Endothelial cell of umbilical vein (primary cell): Measurements from ENCODE around the gene FAM234B. TPM values are rescaled to one million over a fixed set of nuclear protein-coding genes. Genes with fewer than 3 reads are reported as not detected.

Experiments used
- BruUV-seq: library from RNA; stranded (reverse); fragments of 400-500 nt; replicated peaks from 2 replicates; lab custom pipeline; 2021; lab: Mats Ljungman, UMichigan
- CTCF ChIA-PET: fragments of 300-600, 350-600 bp; sonication (Branson Sonifier 250); formaldehyde crosslinking; loops from one replicate; lab custom pipeline; 2021; ENCODE audit warnings: antibody characterized with exemption, inconsistent platforms; lab: Charles Lee
- POLR2A ChIA-PET: fragments of 300-600, 350-600 bp; sonication (Branson Sonifier 250); formaldehyde crosslinking; loops from one replicate; lab custom pipeline; 2021; ENCODE audit warnings: antibody characterized with exemption, inconsistent platforms; lab: Charles Lee
- DNase-seq: peaks from one replicate; pipeline ENCODE4 v3.0.0-alpha.2; 2011; ENCODE audit warnings: low read depth, low spot score
- FAIRE-seq: peaks from 2 replicates; lab custom pipeline; 2011; peaks lifted over from hg19 to GRCh38; lab: Jason Lieb, UNC
- H2AFZ ChIP-seq: 2 replicates; pipeline ENCODE4 v1.6.0; 2012; ENCODE audit warnings: low read depth, low read length, control low read depth, inconsistent platforms
- H3K27ac ChIP-seq: 2 replicates; pipeline ENCODE4 v1.5.1; 2011; ENCODE audit warnings: low read depth, mild to moderate bottlenecking, control low read depth, low read length, moderate library complexity; ENCODE audit not compliant: insufficient read depth
- H3K27me3 ChIP-seq, 2 experiments: 2 replicates each; pipeline versions ENCODE4 v1.6.0 to v1.6.1; 2011; ENCODE audit warnings: low read length in 2 of 2, mixed read lengths in 1 of 2; ENCODE audit not compliant: control insufficient read depth in 2 of 2, insufficient read depth in 2 of 2
- H3K36me3 ChIP-seq, 2 experiments: 2 replicates in 1 of 2; 3 replicates in 1 of 2; pipeline ENCODE4 v1.5.1; 2011; ENCODE audit warnings: low read length in 2 of 2, mild to moderate bottlenecking in 1 of 2, moderate library complexity in 1 of 2; ENCODE audit not compliant: control insufficient read depth in 2 of 2, insufficient read depth in 2 of 2; ENCODE audit errors: extremely low read depth in 1 of 2
- H3K4me1 ChIP-seq: 3 replicates; pipeline ENCODE4 v1.5.1; 2011; ENCODE audit warnings: mild to moderate bottlenecking, low read length; ENCODE audit not compliant: control insufficient read depth, insufficient read depth; ENCODE audit errors: extremely low read depth
- H3K4me2 ChIP-seq: 2 replicates; pipeline ENCODE4 v1.6.1; 2011; ENCODE audit warnings: low read length, control low read depth, mixed read lengths; ENCODE audit not compliant: insufficient read depth
- H3K4me3 ChIP-seq, 3 experiments: fragments of 200-600 bp in 1 of 3; sonication (generic), shearing (Covaris generic) in 1 of 3; replicated peaks in 1 of 3; 2 replicates each; pipeline ENCODE4 v1.5.1; 2011 to 2016; ENCODE audit warnings: control low read depth in 3 of 3, low read length in 3 of 3, mild to moderate bottlenecking in 2 of 3, inconsistent platforms in 1 of 3, low read depth in 1 of 3, moderate library complexity in 1 of 3; ENCODE audit not compliant: insufficient read depth in 1 of 3
- H3K79me2 ChIP-seq: 2 replicates; pipeline ENCODE4 v1.6.0; 2012; ENCODE audit warnings: low read length, inconsistent platforms; ENCODE audit not compliant: control insufficient read depth, insufficient read depth
- H3K9ac ChIP-seq: replicated peaks from 2 replicates; pipeline ENCODE3; 2011; ENCODE audit warnings: low read length, control low read depth; ENCODE audit not compliant: insufficient read depth; ENCODE audit errors: extremely low read depth
- H3K9me1 ChIP-seq: replicated peaks from 3 replicates; pipeline ENCODE4 v1.6.0; 2011; ENCODE audit warnings: mild to moderate bottlenecking, low read length; ENCODE audit not compliant: control insufficient read depth, insufficient read depth; ENCODE audit errors: extremely low read depth
- H3K9me3 ChIP-seq: replicated peaks from 2 replicates; pipeline ENCODE4 v1.5.1; 2012; ENCODE audit warnings: low read length, inconsistent platforms; ENCODE audit not compliant: control insufficient read depth, insufficient read depth
- H4K20me1 ChIP-seq: replicated peaks from 2 replicates; pipeline ENCODE3; 2011; ENCODE audit warnings: mild to moderate bottlenecking, low read length; ENCODE audit not compliant: control insufficient read depth, insufficient read depth; ENCODE audit errors: extremely low read depth
- CTCF ChIP-seq, 2 donors: IDR thresholded peaks; 1 replicate in 1 of 2; 2 replicates in 1 of 2; pipeline ENCODE4 v1.5.1; 2011; ENCODE audit warnings: low read length in 2 of 2, mild to moderate bottlenecking in 2 of 2, moderate library complexity in 2 of 2, control low read depth in 1 of 2, inconsistent platforms in 1 of 2, low read depth in 1 of 2; ENCODE audit not compliant: insufficient read depth in 1 of 2; ENCODE audit errors: extremely low read depth in 1 of 2
- EZH2 ChIP-seq: IDR thresholded peaks from 2 replicates; pipeline ENCODE4 v1.6.1; 2012; ENCODE audit warnings: borderline replicate concordance, low read depth, mild to moderate bottlenecking, moderate library complexity, low read length, inconsistent platforms; ENCODE audit not compliant: severe bottlenecking
- GATA2 ChIP-seq: IDR thresholded peaks from 2 replicates; pipeline ENCODE4 v1.7.0; 2011; ENCODE audit warnings: low read depth, mild to moderate bottlenecking, moderate library complexity, mixed read lengths, low read length; ENCODE audit not compliant: insufficient read length, insufficient read depth
- JUN ChIP-seq: IDR thresholded peaks from 2 replicates; pipeline ENCODE4 v1.6.1; 2011; ENCODE audit warnings: borderline replicate concordance, low read depth; ENCODE audit not compliant: insufficient read length, insufficient read depth
- POLR2A ChIP-seq: IDR thresholded peaks from 2 replicates; pipeline ENCODE4 v1.6.1; 2012; ENCODE audit warnings: low read depth, mild to moderate bottlenecking, control low read depth, low read length
- POLR2AphosphoS5 ChIP-seq: IDR thresholded peaks from 2 replicates; pipeline ENCODE4 v1.6.1; 2012; ENCODE audit warnings: low read depth, mild to moderate bottlenecking, control low read depth, low read length, moderate library complexity; ENCODE audit not compliant: insufficient read depth
- dilution Hi-C: fragments of 300-500 bp; cut with MboI; formaldehyde crosslinking; loops from one replicate; pipeline ENCODE4 v1.15.0; 2019; ENCODE audit warnings: low sequenced_read_pairs; ENCODE audit not compliant: extremely low pct_ligation_motif_present
- intact Hi-C: fragments of 100-400 bp; cut with micrococcal nuclease; formaldehyde crosslinking; loops from one replicate; pipeline ENCODE4 v1.10.0; 2022
- polyA plus RNA-seq, 4 experiments: library from polyadenylated mRNA; depleted of rRNA in 3 of 4; stranded (reverse) in 3 of 4; unstranded in 1 of 4; fragments of >200 nt; gene quantifications; 2 replicates each; pipeline versions ENCODE4 v1.2.1 to v1.2.3, GENCODE V29; 2011 to 2012; ENCODE audit warnings: missing spikeins in 1 of 4
- total RNA-seq: library from RNA; stranded (reverse); gene quantifications from 2 replicates; pipeline ENCODE4 v1.2.3, GENCODE V29; 2021

The FAM234B gene
- total and polyA plus RNA-seq, 2 donors (not counting 3 experiments of a cell fraction or from before 2014, with no cell fraction given), result 4.9 to 13.2 TPM

- dilution Hi-C loops (no loop called here), intact Hi-C loops (no loop called here)
- Histone ChIP-seq H3K4me1 (peaks cover 12% of the 10 kb centered on the region), H3K9me3 (no peaks in the 10 kb centered on the region), H4K20me1 (no peaks in the 10 kb centered on the region), H3K4me3 (no peak overlapping the region), H3K36me3 (no peaks in the 10 kb centered on the region), H3K9me1 (no peaks in the 10 kb centered on the region), H2AFZ (no peak overlapping the region), H3K79me2 (no peaks in the 10 kb centered on the region), H3K9ac (no peak overlapping the region), H3K27ac (no peak overlapping the region), H3K4me2 (no peak overlapping the region), H3K27me3 (no peaks in the 10 kb centered on the region)
- FAIRE-seq (no peak), DNase-seq (no peak)
- TF ChIP-seq JUN, result no peak
- no peak for TF ChIP-seq EZH2
- TF ChIP-seq GATA2, result no peak
- TF ChIP-seq POLR2A, result no peak
- TF ChIP-seq CTCF (IDR thresholded peaks at IDR 0.05; ENCODE audit: extremely low read depth in 1 of 2, insufficient read depth in 1 of 2, low read depth in 1 of 2, low read length in 2 of 2), result no peak
- TF ChIP-seq POLR2AphosphoS5, result no peak
- CTCF ChIA-PET, result interaction anchor here (1.5 kb wide), 1 partner anchor 16 kb away, joined by 5 read pairs; no protein-coding TSS in a partner anchor
- no TSS peak for BruUV-seq
- POLR2A ChIA-PET, result no interaction called here
These were observed 15.2 kb upstream of the FAM234B start for GRCh38 chr12:13028825-13029570.
